ENCODE data around the gene TPRKB. TPM values are rescaled to one million over a fixed set of nuclear protein-coding genes. Genes with fewer than 3 reads are reported as not detected.
"Not testable (repeated sequence)": the region's sequence is repeated elsewhere in the genome, so short reads cannot be mapped to it uniquely, and the experiment has no call there.

Gene TPRKB
- total RNA-seq, 2 donors from 2014 or later, result 26.9 to 54.0 TPM

DNA sequence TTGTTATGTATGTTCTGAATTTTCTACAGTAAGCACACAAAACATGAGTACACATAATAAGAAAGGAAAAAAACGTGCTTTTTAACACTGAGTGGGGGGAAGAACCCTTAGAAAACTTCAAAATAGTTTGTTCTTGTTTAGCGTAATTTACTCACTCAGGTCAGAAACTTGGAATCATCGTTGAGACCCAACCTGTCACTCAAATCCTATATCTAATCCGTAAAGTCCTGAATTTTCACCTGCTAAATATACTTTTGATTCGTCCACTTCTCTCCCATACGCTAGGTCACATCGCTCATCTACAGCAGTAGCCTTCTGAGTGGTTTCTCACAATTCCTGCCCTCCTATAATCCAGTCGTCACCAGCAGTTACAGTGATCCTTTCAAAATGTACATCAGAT is 767 bp downstream of the TPRKB start:
- intact Hi-C loops (cut with DNase I), result no loop called here
- Histone ChIP-seq H3K27me3 (replicated peaks; ENCODE audit: insufficient read depth) (no peaks in the 10 kb centered on the region), H3K4me3 (peak overlapping the region; percentile 60 to 78), H3K27ac (peak overlapping the region; percentile 66 to 72), H3K9me3 (no peaks in the 10 kb centered on the region), H3K36me3 (no peaks in the 10 kb centered on the region), H3K4me1 (replicated peaks) (peaks cover 10% of the 10 kb centered on the region)
- no peak for DNase-seq (ENCODE audit: low spot score)
- TF ChIP-seq POLR2A (IDR thresholded peaks at IDR 0.05) (no peak), POLR2AphosphoS5 (IDR thresholded peaks at IDR 0.05) (no peak)
- TF ChIP-seq, protein P1, sequence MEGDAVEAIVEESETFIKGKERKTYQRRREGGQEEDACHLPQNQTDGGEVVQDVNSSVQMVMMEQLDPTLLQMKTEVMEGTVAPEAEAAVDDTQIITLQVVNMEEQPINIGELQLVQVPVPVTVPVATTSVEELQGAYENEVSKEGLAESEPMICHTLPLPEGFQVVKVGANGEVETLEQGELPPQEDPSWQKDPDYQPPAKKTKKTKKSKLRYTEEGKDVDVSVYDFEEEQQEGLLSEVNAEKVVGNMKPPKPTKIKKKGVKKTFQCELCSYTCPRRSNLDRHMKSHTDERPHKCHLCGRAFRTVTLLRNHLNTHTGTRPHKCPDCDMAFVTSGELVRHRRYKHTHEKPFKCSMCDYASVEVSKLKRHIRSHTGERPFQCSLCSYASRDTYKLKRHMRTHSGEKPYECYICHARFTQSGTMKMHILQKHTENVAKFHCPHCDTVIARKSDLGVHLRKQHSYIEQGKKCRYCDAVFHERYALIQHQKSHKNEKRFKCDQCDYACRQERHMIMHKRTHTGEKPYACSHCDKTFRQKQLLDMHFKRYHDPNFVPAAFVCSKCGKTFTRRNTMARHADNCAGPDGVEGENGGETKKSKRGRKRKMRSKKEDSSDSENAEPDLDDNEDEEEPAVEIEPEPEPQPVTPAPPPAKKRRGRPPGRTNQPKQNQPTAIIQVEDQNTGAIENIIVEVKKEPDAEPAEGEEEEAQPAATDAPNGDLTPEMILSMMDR (IDR thresholded peaks at IDR 0.05), result no peak
- WGBS, result 11% methylated on average over 8 of the region's 8 CpGs

GRCh38 chr2:73730810-73731209 is 6.3 kb downstream of the TPRKB start:
- TF ChIP-seq, protein P1 (IDR thresholded peaks at IDR 0.05), result peak in 1 of 4 experiments; percentile 15
- no peak for TF ChIP-seq POLR2A (IDR thresholded peaks at IDR 0.05)
- TF ChIP-seq POLR2AphosphoS5 (IDR thresholded peaks at IDR 0.05), result peak; percentile 94
- 20% methylated on average over 4 of the region's 4 CpGs for WGBS
- peak; percentile 88 for DNase-seq (ENCODE audit: low spot score)
- Histone ChIP-seq H3K4me1 (replicated peaks) (peaks cover 3% of the 10 kb centered on the region), H3K4me3 (no peak overlapping the region), H3K36me3 (no peaks in the 10 kb centered on the region), H3K9me3 (no peaks in the 10 kb centered on the region), H3K27ac (peak overlapping the region; percentile 65 to 73), H3K27me3 (replicated peaks; ENCODE audit: insufficient read depth) (no peaks in the 10 kb centered on the region)
- intact Hi-C loops (cut with DNase I), result no loop called here

- H3K27ac ChIP-seq, result no peak overlapping the region
- TF ChIP-seq POLR2A (IDR thresholded peaks at IDR 0.05), result no peak
- TF ChIP-seq, protein P1 (IDR thresholded peaks at IDR 0.05), result no peak
- no peak for TF ChIP-seq POLR2AphosphoS5 (IDR thresholded peaks at IDR 0.05)
- no peaks in the 10 kb centered on the region for H3K27me3 ChIP-seq (replicated peaks; ENCODE audit: insufficient read depth)
- intact Hi-C loops (cut with DNase I), result no loop called here
- no peak overlapping the region for H3K4me3 ChIP-seq
- H3K4me1 ChIP-seq (replicated peaks), result peaks cover 3% of the 10 kb centered on the region
- H3K9me3 ChIP-seq, result no peaks in the 10 kb centered on the region
- DNase-seq (ENCODE audit: low spot score), result no peak
- WGBS, result 74% methylated on average over 4 of the region's 4 CpGs
- H3K36me3 ChIP-seq, result no peaks in the 10 kb centered on the region
Measured at GRCh38 chr2:73728711-73729110, 8.4 kb downstream of the TPRKB start.

DNA sequence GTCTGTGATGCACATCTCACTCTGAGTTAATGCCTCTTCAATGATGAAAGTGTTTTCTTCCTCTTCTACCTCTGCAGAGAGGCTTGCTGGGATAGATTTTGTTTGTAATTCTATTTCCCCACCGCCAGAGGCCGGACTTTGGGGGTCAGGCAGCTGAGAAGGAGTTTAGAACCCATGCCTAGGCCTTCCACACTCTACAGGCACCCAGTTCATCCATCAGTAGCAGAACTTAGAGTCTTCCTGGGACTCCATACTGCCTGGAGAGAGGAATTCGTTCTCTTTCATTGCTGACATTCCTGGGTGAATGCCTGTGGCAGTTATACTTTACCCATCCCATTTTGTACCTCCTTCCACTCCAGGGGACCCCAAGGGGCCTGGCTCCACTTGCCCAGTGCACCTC is 9.1 kb downstream of the TPRKB start:
- no peak for DNase-seq (ENCODE audit: low spot score)
- Histone ChIP-seq H3K9me3 (no peaks in the 10 kb centered on the region), H3K36me3 (no peaks in the 10 kb centered on the region), H3K4me3 (no peak overlapping the region), H3K27ac (no peak overlapping the region), H3K27me3 (replicated peaks; ENCODE audit: insufficient read depth) (no peaks in the 10 kb centered on the region), H3K4me1 (replicated peaks) (peaks cover 3% of the 10 kb centered on the region)
- TF ChIP-seq POLR2A (IDR thresholded peaks at IDR 0.05), result no peak
- TF ChIP-seq, protein P1 (IDR thresholded peaks at IDR 0.05), result no peak
- no peak for TF ChIP-seq POLR2AphosphoS5 (IDR thresholded peaks at IDR 0.05)
- intact Hi-C loops (cut with DNase I), result no loop called here
- WGBS, result 80% methylated on average over 3 of the region's 3 CpGs

- H3K4me3 ChIP-seq; DNase-seq (ENCODE audit: low spot score); intact Hi-C loops (cut with DNase I); H3K27me3 ChIP-seq (replicated peaks; ENCODE audit: insufficient read depth); H3K36me3 ChIP-seq; H3K27ac ChIP-seq; H3K4me1 ChIP-seq (replicated peaks); H3K9me3 ChIP-seq: not testable (repeated sequence)
- WGBS, result no CpG with 5 or more reads among the region's 1 CpG
Measured at GRCh38 chr2:73726657-73727056, 10.5 kb downstream of the TPRKB start.

Data from prostate gland (tissue), 2 donors.